HG03135 (cell line): ENCODE data around the gene RNPEPL1.
"Not testable (repeated sequence)": the region's sequence is repeated elsewhere in the genome, so short reads cannot be mapped to it uniquely, and the experiment has no call there.

Experiments
- ATAC-seq: cut with Tn5 transposase; IDR thresholded peaks from one replicate; pipeline ENCODE4 v1.9.1; 2021; ENCODE audit warnings: mild to moderate bottlenecking, moderate library complexity; ENCODE audit not compliant: unreplicated experiment

RNPEPL1 gene

GRCh38 chr2:240602266-240603050 is 34.2 kb downstream of the RNPEPL1 start:
- ATAC-seq, result no peak

GRCh38 chr2:240603081-240603835 is 35.0 kb downstream of the RNPEPL1 start:
- ATAC-seq, result no peak

- ATAC-seq, result no peak
Observed at GRCh38 chr2:240603846-240604245, 35.6 kb downstream of the RNPEPL1 start.

- no peak for ATAC-seq
Observed at GRCh38 chr2:240604291-240604938, 36.1 kb downstream of the RNPEPL1 start.

- no peak for ATAC-seq
Observed at GRCh38 chr2:240604939-240605716, 36.8 kb downstream of the RNPEPL1 start.

- no peak for ATAC-seq
Observed at GRCh38 chr2:240605867-240606743, 37.8 kb downstream of the RNPEPL1 start.

- no peak for ATAC-seq
Observed at GRCh38 chr2:240611601-240612210, 43.4 kb downstream of the RNPEPL1 start.

GRCh38 chr2:240613781-240614180 is 45.5 kb downstream of the RNPEPL1 start:
- ATAC-seq, result no peak

- no peak for ATAC-seq
Observed at GRCh38 chr2:240614391-240614790, 46.1 kb downstream of the RNPEPL1 start.

- ATAC-seq, result no peak
Observed at GRCh38 chr2:240615396-240615795, 47.1 kb downstream of the RNPEPL1 start.

GRCh38 chr2:240615820-240616547 is 47.7 kb downstream of the RNPEPL1 start:
- no peak for ATAC-seq

GRCh38 chr2:240616860-240617666 is 48.8 kb downstream of the RNPEPL1 start:
- ATAC-seq, result not testable (repeated sequence)

GRCh38 chr2:240618776-240619175 is 50.5 kb downstream of the RNPEPL1 start:
- ATAC-seq, result no peak

- no peak for ATAC-seq
Observed at GRCh38 chr2:240619506-240620148, 51.3 kb downstream of the RNPEPL1 start.

- no peak for ATAC-seq
Observed at GRCh38 chr2:240620149-240620731, 52.0 kb downstream of the RNPEPL1 start.

- no peak for ATAC-seq
Observed at GRCh38 chr2:240620859-240621258, 52.6 kb downstream of the RNPEPL1 start.

- ATAC-seq, result no peak
Observed at GRCh38 chr2:240622060-240622411, 53.8 kb downstream of the RNPEPL1 start.
